AG09319 (cell line): Measurements from ENCODE around the gene FGB.

Experiments
- DNase-seq: peaks from one replicate; pipeline ENCODE4 v3.0.0-alpha.2; 2010; ENCODE audit warnings: low read depth; ENCODE audit errors: extremely low read depth
- CTCF ChIP-seq: IDR thresholded peaks from 2 replicates; pipeline ENCODE4 v1.5.1; 2011; ENCODE audit warnings: low read depth, mild to moderate bottlenecking, inconsistent platforms, low read length, moderate library complexity

Gene FGB

GRCh38 chr4:154597798-154598774, 35.3 kb downstream of the FGB start:
- TF ChIP-seq CTCF = no peak

GRCh38 chr4:154602404-154603020, 39.7 kb downstream of the FGB start:
- no peak for TF ChIP-seq CTCF
- DNase-seq = no peak

More at GRCh38 chr4:154597798-154598774, 35.3 kb downstream of the FGB start:
- no peak for DNase-seq

GRCh38 chr4:154603033-154603943, 40.5 kb downstream of the FGB start:
- DNase-seq = no peak
- TF ChIP-seq CTCF = no peak

- no peak for DNase-seq
- no peak for TF ChIP-seq CTCF
Observed at GRCh38 chr4:154604696-154605200, 41.9 kb downstream of the FGB start.

GRCh38 chr4:154606728-154607723, 44.2 kb downstream of the FGB start:
- TF ChIP-seq CTCF = no peak
- DNase-seq = no peak
